Left renal cortex interstitium (tissue), 4 donors: ENCODE data around the gene SEMA3E. TPM values are rescaled to one million over a fixed set of nuclear protein-coding genes. Genes with fewer than 3 reads are reported as not detected.
"Not testable (repeated sequence)": the region's sequence is repeated elsewhere in the genome, so short reads cannot be mapped to it uniquely, and the experiment has no call there.

ENCODE experiments used
- DNase-seq, 4 donors: peaks; one replicate each; pipeline ENCODE4 v3.0.0-alpha.2; 2013; ENCODE audit warnings: low read depth in 4 of 4, low spot score in 2 of 4, missing footprints in 1 of 4
- polyA plus RNA-seq, 4 donors: library from polyadenylated mRNA; unstranded; fragments of 120-200 nt; gene quantifications; one replicate each; pipeline ENCODE4 v1.2.1, GENCODE V29; 2013; ENCODE audit not compliant: insufficient read length in 4 of 4

Gene SEMA3E
- polyA plus RNA-seq, 4 donors, result 1.2 to 2.8 (median 2.4) TPM

DNA sequence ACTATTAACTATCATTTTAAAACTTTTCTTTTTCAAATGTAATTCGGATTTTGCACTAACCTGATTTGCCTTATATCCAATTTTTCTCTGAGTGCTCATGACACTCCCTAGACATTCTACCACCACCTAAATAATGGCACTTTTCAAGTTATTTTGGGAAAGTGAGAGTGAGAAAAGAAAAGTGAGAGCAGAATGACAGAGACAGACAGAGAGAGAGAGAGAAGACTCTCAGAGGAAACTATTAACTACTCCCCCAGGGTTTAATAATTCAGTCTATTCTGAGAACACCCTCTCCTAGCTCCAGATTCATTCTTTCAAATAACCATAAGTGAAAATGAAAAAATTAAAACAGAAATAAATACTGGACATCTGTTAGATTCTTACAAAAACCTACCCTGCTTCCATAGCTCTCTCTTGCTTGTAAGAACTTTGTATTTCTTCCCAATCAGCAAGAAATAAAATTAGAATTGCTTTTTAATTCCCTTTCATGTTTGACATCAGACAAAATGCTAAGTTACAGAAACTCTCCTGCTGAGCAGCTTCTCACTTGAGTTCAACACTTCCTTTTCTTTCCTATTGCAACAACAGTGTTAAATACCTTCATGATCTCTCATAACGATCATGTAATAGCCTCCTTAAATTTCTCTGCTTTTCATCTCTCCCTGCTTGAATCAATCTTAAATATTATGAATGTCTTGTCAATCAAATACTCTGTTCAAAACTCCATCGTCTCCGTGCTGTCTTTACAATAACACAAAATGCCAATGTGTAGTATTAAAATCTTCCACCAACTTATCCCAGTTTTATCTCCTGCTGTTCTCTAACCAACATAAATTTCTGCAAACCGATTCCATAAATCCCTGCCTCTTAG, 191.7 kb downstream of the SEMA3E start:
- no peak for DNase-seq

DNA sequence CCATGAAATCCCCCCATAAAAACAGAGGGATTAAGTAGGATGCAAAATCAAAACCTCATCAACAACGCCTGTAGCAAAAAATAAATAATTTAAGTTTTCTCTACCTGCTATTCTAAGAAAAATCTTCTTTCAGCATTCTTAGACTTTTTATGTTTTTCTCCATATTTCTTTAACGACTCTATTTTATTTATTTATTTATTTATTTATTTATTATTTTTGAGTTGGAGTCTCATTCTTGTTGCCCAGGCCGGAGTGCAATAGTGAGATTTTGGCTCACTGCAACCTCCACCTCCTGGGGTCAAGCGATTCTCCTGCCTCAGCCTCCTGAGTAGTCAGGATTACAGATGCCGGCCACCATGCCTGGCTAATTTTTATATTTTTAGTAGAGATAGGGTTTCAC, 192.5 kb downstream of the SEMA3E start:
- DNase-seq, result no peak

DNA sequence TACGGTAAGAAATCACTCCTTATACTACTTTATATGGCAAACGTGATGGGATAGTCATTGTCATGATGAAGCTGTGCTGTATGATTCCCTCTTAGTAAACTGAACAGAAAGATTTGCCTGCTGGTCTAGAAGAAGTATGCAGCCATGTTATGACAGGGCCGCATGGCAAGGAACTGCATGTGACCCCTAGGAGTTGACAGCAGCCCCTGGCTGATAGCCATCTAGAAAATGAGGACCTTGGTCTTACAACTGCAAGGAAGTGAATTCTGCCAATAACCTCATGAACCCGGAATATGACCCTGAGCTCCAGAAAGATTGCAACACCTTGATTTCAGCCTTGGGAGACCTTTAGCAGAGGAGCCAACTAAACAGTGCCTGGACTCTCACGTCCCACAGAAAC, 193.3 kb downstream of the SEMA3E start:
- no peak for DNase-seq

DNA sequence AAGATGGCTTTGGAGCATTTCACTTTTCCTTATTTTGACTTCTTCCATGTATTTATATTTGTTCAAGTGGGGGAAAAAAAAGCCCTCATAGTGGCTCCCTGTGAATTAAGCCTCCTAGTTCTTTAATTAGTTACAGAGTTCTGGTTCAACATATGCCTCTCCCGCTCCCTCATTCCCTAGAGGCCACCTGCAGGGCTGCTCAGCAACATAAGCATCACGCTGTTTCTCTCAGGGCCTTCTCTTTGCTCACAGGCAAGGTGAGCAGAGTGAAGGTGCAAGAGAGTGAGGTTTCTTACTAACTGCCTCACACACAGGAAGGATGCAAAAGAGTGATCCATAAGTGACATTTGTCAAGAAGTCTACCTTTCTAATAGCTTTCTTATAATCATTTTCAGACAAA, 196.7 kb downstream of the SEMA3E start:
- no peak for DNase-seq

DNA sequence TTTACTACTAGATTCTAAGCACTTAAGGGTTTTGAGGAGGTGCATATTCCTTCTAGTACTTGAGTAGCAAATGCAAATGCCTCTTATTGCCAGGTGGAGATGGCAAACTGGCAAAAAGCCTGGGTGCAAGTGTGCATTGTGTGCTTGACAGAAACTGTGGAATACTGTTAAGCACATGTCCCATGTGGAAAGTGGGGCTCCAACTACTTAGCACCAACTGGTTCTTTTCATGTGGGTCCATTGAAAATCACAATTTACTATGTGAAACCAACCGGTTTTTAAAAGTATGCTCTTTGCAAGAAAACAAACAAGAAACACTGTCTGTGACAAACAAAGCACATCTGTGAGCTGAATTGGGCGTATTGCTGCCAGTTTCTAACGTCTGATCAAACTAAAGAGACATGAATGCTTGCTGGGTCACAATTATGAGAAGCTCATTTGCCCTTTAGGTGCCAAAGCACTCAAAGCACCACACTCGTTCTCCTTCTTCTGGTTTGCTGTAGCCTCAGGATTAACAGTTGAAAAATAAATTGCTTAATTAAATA, 197.4 kb downstream of the SEMA3E start:
- no peak for DNase-seq

DNA sequence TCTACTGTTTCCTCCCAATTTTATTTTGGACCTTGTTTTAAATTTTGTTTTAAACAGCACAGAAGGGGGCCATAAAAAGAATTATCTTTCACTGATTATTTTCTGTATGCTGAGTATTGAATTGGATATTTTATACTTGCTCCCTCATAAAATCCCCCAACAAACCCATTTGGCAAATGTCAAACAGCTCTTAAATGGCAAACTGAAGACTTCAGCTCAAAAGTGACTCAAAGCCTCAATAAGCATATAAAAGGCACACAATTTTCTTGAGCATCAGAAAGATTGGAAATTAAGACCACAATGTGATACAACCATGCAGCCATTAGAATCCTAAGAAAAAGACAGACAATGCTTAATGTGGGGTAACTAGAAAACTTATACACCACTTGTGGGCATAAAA, 199.2 kb downstream of the SEMA3E start:
- no peak for DNase-seq

DNA sequence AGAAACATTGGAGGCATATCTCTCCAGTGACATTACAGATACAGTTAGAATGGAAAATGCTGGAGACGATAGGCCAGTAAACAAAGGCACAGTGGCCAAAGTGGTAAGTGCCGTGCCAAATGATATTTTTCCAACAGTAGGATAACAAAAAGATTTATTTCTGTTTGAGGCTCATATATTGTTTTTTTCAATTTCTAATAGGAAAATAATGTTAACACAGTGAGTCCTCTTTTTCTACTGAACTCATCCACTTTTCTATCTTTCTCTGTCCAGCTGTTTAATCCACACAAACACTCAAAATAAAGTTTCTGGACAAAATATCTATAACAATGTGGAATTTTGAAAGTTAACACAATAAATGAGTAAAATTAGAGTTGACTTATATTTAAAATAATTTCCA, 201.3 kb downstream of the SEMA3E start:
- DNase-seq, result no peak

DNA sequence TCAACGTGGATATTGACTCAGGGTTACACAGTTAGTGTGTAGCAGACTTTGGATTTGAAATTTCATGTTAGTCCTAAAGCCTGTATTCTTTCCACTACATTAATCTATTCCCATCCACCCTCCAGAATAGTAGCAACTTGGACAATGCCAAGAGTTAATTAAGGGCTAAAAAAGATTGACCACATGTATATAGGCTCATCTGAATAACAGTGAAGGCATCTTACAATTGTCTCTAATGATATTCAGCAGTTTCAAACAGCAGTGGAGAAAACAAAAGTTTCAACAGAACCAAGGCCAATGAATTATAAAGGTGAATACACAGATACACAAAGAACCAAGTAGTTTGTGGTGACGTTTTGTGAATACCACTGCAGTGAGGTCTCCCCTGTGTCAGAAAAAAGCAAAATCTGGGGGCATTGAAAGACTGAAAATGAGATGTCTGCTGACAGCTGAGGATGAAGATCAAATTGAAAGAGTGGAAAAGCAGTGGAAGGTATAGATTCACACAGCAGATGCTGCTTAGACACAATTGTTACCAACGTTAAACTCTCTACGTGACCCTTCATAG, 202.8 kb downstream of the SEMA3E start:
- DNase-seq, result no peak

DNA sequence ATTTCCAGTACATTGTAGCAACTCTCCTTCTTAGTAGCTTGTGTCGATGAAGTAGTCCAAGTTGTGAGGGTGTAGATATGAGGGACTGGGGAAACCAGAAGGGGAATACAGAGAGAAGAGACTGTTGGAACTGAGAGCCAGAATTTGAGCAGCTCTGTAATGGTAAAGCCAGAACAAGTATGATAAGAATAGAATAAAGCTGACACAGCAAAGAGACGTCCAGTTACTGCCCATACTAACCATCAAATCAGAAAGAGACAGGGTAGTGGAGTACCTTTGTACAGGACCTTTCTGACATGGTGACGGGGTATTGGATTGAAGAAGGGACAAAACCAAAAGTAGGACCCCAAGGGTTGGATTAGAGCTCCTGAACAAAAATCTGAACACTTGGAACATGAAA, 206.0 kb downstream of the SEMA3E start:
- no peak for DNase-seq

DNA sequence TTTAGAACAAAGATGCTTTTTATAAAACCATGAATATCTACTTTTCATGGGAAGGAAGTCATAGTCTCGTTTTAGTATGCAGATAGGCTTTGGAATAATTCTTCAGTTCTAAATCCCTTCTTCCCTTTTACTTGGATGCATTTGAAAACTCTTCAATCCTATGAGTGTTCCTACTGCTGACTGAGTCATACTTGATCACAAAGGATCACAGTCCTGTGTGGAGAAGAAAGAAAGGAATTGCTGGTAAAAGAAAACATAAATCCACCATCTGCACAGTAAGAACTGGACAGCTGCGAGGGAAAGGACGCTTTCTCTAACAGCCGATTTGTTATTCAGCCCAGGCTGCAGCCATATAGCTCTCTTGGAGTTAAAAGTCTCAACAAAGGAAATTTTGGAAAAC, 209.9 kb downstream of the SEMA3E start:
- no peak for DNase-seq

DNA sequence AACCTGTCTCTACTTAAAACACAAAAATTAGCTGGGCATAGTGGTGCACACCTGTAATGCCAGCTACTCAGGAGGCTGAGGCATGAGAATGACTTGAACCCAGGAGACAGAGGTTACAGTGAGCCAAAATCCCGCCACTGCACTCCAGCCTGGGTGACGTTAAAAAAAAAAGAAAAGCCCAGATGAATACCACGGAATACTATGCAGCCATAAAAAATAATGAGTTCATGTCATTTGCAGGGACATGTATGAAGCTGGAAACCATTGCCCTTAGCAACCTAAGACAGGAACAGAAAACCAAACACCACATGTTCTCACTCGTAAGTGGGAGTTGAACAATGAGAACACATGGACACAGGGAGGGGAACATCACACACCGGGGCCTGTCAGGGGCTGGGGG, 218.7 kb downstream of the SEMA3E start:
- not testable (repeated sequence) for DNase-seq

DNA sequence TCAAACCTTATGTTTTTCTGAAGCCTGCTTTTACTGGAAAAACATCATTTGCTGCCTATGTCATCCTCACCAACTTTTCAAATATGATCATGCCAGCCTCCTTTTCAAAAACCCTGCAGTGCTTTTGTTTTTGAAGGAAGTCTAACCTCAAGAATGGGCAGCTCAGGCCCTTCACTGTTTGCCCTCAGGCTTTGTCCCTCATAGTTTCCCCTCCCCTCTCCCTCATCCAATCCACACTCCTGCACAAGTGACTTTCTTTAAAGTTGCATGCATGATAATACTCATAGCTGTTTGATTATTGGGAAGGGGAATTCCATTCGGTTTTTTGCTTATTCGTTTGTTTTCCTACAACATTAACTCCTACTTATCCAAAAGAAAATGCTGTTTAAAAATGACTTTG, 219.4 kb downstream of the SEMA3E start:
- DNase-seq, result no peak

DNA sequence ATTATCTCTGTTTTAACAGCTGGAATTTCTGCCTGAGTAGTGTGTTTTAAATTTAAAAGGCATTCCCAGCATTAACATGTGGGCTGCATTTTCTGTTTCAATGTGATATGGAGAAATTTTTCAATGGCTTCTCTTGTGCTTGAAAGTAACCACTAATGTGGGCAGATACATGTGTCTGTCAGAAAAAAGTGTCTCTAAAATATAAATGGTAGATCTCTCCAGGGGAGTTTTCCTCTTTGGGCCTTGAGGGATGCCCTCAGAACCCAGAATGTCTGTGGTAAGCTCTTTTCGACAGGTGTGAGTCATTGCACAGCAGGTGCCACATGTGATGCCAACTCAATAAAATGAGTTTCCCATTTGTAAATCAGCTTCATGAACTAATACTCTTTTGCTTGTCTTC, 221.1 kb downstream of the SEMA3E start:
- DNase-seq, result no peak

DNA sequence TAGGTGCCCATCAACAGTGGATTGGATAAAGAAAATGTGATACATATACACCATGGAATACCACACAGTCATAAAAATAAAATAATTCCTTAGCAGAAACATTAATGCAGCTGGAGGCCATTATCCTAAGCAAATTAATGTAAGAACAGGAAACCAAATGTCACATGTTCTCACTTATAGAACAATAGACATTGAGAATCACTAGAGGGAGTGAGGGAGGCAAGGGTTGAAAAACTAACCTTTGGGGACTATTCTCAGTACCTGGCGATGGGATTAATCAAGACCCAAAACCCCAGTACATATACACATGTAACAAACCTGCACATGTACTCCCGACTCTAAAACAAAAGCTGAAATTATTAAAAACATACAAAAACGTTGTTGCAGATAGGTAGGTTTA, 222.6 kb downstream of the SEMA3E start:
- DNase-seq, result no peak

DNA sequence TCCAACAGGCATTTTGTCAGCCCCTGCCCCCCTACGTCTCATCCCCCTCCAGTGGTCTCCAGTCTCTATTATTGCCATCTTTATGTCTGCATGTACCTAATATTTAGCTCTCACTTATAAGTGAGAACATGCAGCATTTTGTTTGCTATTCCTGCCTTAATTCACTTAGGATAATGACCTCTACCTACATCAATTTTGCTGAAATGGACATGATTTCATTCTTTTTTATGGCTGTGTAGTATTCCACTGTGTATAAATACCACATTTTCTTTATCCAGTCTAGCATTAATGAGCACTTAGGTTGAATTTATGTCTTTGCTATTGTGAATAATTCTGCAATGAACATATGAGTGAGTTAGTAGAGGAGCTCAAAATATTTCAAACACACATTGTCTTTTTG, 229.9 kb downstream of the SEMA3E start:
- DNase-seq, result no peak

DNA sequence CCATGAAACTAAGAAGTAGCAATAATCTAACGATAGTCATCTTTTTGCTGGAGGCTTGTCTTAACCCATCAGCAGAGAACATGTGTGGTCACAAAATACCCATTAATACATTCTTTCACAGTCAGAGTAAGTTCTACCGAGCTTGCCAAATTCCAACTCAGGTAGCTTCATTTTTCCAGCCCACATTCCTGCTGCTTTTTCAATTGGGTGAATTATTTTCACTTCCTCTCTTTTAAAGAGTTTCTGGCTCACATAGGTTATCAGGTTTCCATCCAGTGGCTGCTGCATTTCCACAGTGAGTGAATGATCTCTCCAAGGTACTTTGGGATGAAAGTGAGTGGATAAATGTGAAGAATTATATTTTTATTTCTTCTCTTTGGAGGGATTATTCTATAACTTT, 233.1 kb downstream of the SEMA3E start:
- DNase-seq, result peak in 1 of 4 donors; percentile 4

DNA sequence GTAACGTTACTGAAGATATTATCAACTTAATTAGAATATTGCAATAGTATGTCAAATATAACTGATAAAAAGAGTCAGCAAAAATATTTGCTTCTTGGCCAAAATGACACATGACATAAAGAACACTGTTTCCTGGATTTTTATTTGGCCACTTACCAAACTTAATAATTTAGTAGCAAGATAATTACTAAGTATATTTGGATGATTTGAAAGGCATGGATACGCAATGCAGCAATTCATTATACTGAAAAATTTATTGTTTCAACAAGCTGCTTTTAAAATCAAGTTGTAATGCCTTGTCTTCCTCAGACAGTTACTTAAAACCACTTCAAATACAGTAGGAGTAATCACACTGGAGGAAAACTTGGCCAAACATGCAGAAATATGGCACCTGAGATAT, 234.0 kb downstream of the SEMA3E start:
- DNase-seq, result no peak

DNA sequence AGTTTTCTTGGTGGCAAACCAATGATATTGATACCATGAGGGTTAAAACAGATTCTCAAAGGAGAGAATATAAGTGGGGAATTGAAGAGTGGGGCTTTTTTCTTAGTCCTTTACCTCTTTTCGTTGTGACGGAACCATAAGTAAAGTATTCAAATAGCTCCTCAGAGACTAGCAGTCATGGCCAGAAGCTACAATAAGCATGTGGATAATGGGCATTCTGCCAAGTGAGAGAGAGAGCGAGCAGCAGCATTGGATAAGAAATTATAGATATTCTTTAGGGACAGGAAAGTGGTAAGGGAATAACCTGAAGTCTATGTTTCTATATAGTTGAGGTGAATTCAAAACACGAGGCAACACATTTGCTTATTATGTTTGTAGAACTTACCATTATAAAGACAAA, 235.1 kb downstream of the SEMA3E start:
- DNase-seq, result peak in 1 of 4 donors; percentile 4

DNA sequence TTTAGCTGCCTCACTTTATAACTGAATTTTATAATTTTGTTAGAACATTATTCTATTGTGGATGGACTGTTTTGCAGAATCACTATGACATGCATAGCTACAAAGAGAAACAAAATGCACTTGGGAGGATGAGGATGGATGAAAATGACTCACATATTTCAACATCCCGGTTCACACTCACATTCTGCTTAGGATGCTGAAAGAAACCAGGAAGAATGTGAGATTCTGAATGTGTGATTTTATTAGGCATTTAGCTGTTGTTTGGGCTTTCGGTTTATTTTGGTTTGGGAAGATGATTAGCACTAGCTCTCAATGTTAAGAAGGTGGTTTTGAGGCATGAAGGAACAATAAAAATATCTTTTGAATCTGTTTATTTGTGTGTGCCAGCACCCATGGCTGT, 235.5 kb downstream of the SEMA3E start:
- DNase-seq, result no peak

DNA sequence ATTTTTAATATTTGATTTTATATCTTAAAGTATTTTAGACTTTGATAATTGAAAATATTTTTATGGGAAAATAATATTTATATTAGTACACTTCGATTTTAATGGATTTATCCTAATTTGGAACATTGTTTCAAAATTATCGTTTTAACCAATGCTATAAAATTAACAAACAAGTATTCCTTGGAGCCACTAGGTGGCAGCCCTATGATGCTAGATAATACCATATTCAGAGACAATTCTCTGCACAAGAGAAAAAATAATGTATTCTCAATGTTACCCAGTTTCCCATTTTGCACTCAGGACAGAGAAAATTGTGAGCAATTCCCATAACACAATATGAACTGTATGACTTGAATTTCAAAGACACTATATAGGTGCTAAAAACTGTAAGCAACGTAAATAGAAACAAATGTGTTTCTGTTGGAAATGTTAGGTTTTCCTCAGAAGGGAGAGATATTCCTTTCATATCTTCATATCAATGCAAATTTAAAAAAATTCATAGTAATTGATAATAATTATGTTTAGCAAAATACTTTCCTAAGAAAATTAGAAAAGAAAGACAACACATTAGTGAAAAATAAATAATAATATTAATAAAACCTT, 237.8 kb downstream of the SEMA3E start:
- DNase-seq, result peak; percentile 9 to 27 (median 18)

DNA sequence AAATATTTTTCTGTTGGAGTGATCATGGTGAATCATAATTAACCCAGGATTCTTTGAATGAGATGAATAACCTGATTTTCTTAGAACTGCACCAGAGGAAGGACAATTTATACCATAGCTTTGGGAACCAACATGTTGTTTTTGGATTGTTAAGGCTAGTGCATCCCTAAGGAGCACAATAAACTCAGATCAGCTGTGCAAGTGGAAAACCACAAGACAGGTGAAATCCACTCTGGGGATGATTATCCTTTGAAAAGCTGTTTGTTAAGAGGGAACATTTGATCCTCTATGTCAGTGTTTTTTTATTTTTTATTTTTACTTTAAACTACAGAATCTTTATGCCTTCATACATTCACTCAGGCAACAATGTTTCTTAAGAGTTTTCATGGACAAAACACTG, 254.2 kb downstream of the SEMA3E start:
- no peak for DNase-seq

DNA sequence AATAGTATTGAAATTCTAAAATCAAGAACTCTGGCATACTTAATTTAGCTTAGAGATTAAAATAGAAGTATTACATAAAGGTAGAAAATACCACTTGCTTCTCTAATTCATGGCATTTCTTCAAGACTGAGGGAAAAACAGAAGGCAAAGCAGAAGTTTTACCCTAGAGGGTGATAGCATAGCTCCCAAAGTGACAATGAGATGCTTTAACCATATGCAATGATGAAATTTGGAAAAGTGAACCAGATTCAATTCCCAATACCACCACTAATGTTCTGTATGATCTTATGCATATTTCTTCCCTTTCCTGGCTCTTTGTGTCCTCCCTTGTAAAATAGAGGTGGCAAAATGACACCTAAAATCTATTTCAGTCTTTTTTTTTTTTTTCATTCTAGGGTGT, 260.5 kb downstream of the SEMA3E start:
- no peak for DNase-seq
